ENCODE measurements around the gene EPOP. TPM values are rescaled to one million over a fixed set of nuclear protein-coding genes. Genes with fewer than 3 reads are reported as not detected.
A peak's percentile ranks its signal among the peaks of the same experiment; 100 is the strongest.

The EPOP gene
- total and polyA plus RNA-seq, 2 of the 13 experiments (the other 11 are each of a cell fraction or from before 2014, with no cell fraction given) = 14.7 to 37.8 TPM

DNA sequence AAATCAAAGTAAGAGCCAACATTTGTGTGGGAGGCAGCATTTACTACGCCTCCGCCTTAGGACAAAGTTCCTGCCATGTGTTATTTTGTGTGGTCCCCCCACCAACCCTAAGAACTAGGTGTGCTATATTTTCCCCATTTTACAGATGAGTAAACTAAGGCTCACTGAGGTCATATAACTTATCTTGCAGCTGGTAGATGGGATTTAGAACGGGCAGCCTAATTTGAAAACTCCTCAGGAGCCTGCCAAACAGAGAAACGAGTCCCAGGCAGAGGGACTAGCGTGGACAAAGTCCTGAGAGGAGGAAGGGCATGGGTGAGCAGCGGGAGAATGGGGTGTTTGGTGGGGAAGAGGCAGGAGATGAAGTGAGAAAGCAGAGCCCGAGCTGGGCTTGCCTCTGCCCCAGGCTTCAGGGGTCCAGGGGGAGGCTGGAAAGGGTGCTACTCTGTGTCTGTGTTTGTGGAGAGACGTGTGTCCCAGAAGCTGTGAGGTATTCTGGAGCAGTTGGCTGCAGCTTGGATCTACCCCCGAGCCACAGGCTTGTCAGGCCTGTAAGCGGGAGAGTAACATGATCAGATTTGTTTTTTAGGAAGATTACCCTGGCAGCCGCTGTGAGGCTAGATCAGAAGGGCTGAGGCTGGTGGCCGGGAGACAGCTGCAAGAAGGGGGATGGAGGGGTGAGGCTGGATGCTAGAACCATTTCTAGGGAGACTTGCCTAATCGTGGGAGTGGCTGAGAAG lies 35.3 kb upstream of the EPOP start:
- no peak for TF ChIP-seq ZNF17 (CRISPR knock-in tag; IDR thresholded peaks at IDR 0.05)
- 0 out of 2 replicates have a peak, but pooled peaks have one; percentile 17 for TF ChIP-seq POLR2G (IDR thresholded peaks at IDR 0.05; ENCODE audit: low read depth, low read length)
- TF ChIP-seq, protein P1, sequence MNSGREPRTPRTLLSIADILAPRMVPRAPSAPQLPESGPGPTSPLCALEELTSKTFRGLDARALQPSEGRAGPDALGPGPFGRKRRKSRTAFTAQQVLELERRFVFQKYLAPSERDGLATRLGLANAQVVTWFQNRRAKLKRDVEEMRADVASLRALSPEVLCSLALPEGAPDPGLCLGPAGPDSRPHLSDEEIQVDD (CRISPR knock-in tag; IDR thresholded peaks at IDR 0.05; ENCODE audit: borderline replicate concordance) = no peak
- peak; percentile 48; the same call in 1 of the 2 replicates for TF ChIP-seq CHD4 (IDR thresholded peaks at IDR 0.05; ENCODE audit: borderline replicate concordance, low read length)
- 0 out of 2 replicates have a peak, but pooled peaks have one; percentile 26 for TF ChIP-seq RBFOX2 (IDR thresholded peaks at IDR 0.05; ENCODE audit: low read depth, low read length)
- TF ChIP-seq ZNF629 (CRISPR knock-in tag; conservative IDR thresholded peaks at IDR 0.05) = peak; percentile 90
- intact Hi-C loops (cut with micrococcal nuclease; ENCODE audit: unreplicated experiment) = no loop called here
- FAIRE-seq (no peak), DNase-seq (ENCODE audit: low spot score) (no peak), ATAC-seq (no peak)
- Histone ChIP-seq H3K27me3 (ENCODE audit: control insufficient read depth in 1 of 2, insufficient read depth in 2 of 2, low read length in 2 of 2) (no peaks in the 10 kb centered on the region), H3K27ac (ENCODE audit: extremely low read length, insufficient read depth, low read length) (no peak overlapping the region), H3K79me2 (ENCODE audit: insufficient read depth, low read length) (peaks cover 27% of the 10 kb centered on the region), H3K9me3 (ENCODE audit: low read length) (no peaks in the 10 kb centered on the region), H2AFZ (ENCODE audit: low read length) (no peak overlapping the region), H4K20me1 (ENCODE audit: insufficient read depth, low read length) (peaks cover 12% of the 10 kb centered on the region), H3K4me2 (ENCODE audit: low read depth, low read length) (no peak overlapping the region), H3K9ac (ENCODE audit: insufficient read depth, low read depth, low read length) (no peak overlapping the region), H3K4me1 (ENCODE audit: insufficient read depth, low read length) (peaks cover 48% of the 10 kb centered on the region), H3K36me3 (replicated peaks in 1 of 2; ENCODE audit: control insufficient read depth in 1 of 2, insufficient read depth in 2 of 2, low read length in 2 of 2) (peaks cover 38 to 76% of the 10 kb centered on the region in 2 experiments), H3K4me3 (replicated peaks in 1 of 3; ENCODE audit: insufficient read depth in 1 of 3, low read depth in 2 of 3, low read length in 3 of 3) (no peak overlapping the region)
- 91% methylated on average over 13 of the region's 13 CpGs for WGBS (ENCODE audit: low lambda C conversion rate)
- ChIA-PET CTCF (ENCODE audit: low intra/inter-chr PET ratio, low total read pairs) (no interaction called here), POLR2A (interaction anchor here (0.7 to 3.4 kb wide), 6 partner anchors 8 to 34 kb away, joined by 3 to 20 read pairs (median 11); partner anchors contain the start of gene EPOP)
- in situ Hi-C loops (cut with HindIII; ENCODE audit: extremely low pct_ligation_motif_present, low pct_unique_long_range_greater_than_20kb) = no loop called here
- BruUV-seq (replicated peaks) = no TSS peak
